ENCODE data around the gene OBP2B.

DNA sequence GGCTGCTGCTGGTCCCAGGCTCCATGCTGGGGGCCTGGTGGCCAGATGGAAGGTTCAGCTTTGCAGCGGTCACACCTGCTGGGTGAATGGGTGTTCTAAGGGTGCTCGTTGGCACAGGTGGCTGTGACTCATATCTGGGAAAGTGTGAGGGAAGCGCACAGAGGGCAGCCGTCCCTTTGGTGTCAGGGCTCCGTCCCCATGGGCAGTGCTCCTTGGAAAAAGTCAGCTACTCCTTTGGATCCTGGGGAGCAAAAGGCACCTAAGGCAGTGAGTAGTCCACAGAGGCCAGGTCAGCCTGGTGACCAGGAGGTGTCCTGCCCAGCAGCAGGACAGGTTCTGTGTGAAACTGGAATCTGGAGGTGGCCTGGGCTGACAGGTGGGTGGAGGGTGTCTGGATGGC lies 26.9 kb downstream of the OBP2B start:
- TF ChIP-seq, protein P1, sequence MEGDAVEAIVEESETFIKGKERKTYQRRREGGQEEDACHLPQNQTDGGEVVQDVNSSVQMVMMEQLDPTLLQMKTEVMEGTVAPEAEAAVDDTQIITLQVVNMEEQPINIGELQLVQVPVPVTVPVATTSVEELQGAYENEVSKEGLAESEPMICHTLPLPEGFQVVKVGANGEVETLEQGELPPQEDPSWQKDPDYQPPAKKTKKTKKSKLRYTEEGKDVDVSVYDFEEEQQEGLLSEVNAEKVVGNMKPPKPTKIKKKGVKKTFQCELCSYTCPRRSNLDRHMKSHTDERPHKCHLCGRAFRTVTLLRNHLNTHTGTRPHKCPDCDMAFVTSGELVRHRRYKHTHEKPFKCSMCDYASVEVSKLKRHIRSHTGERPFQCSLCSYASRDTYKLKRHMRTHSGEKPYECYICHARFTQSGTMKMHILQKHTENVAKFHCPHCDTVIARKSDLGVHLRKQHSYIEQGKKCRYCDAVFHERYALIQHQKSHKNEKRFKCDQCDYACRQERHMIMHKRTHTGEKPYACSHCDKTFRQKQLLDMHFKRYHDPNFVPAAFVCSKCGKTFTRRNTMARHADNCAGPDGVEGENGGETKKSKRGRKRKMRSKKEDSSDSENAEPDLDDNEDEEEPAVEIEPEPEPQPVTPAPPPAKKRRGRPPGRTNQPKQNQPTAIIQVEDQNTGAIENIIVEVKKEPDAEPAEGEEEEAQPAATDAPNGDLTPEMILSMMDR (IDR thresholded peaks at IDR 0.05), result no peak
- TF ChIP-seq, protein P2, sequence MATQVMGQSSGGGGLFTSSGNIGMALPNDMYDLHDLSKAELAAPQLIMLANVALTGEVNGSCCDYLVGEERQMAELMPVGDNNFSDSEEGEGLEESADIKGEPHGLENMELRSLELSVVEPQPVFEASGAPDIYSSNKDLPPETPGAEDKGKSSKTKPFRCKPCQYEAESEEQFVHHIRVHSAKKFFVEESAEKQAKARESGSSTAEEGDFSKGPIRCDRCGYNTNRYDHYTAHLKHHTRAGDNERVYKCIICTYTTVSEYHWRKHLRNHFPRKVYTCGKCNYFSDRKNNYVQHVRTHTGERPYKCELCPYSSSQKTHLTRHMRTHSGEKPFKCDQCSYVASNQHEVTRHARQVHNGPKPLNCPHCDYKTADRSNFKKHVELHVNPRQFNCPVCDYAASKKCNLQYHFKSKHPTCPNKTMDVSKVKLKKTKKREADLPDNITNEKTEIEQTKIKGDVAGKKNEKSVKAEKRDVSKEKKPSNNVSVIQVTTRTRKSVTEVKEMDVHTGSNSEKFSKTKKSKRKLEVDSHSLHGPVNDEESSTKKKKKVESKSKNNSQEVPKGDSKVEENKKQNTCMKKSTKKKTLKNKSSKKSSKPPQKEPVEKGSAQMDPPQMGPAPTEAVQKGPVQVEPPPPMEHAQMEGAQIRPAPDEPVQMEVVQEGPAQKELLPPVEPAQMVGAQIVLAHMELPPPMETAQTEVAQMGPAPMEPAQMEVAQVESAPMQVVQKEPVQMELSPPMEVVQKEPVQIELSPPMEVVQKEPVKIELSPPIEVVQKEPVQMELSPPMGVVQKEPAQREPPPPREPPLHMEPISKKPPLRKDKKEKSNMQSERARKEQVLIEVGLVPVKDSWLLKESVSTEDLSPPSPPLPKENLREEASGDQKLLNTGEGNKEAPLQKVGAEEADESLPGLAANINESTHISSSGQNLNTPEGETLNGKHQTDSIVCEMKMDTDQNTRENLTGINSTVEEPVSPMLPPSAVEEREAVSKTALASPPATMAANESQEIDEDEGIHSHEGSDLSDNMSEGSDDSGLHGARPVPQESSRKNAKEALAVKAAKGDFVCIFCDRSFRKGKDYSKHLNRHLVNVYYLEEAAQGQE (IDR thresholded peaks at IDR 0.05; ENCODE audit: insufficient read depth in 1 of 2, low read depth in 2 of 2, low read length in 1 of 2), result no peak

Data from Panc1 (cell line).